Measurements from ENCODE around the gene PLCH1.

- TF ChIP-seq, protein P1, sequence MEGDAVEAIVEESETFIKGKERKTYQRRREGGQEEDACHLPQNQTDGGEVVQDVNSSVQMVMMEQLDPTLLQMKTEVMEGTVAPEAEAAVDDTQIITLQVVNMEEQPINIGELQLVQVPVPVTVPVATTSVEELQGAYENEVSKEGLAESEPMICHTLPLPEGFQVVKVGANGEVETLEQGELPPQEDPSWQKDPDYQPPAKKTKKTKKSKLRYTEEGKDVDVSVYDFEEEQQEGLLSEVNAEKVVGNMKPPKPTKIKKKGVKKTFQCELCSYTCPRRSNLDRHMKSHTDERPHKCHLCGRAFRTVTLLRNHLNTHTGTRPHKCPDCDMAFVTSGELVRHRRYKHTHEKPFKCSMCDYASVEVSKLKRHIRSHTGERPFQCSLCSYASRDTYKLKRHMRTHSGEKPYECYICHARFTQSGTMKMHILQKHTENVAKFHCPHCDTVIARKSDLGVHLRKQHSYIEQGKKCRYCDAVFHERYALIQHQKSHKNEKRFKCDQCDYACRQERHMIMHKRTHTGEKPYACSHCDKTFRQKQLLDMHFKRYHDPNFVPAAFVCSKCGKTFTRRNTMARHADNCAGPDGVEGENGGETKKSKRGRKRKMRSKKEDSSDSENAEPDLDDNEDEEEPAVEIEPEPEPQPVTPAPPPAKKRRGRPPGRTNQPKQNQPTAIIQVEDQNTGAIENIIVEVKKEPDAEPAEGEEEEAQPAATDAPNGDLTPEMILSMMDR (IDR thresholded peaks at IDR 0.05; ENCODE audit: low read depth, low read length): no peak
- TF ChIP-seq EZH2phosphoT487 (IDR thresholded peaks at IDR 0.05; ENCODE audit: low read depth): no peak
Observed at GRCh38 chr3:155702745-155703591, 41.9 kb downstream of the PLCH1 start.
